ELF-1 (cell line): ENCODE data around the gene KY.

Source experiments
- DNase-seq: peaks from one replicate; pipeline ENCODE4 v3.0.0-alpha.2; 2016; ENCODE audit warnings: low read depth, low spot score

Gene KY

DNA sequence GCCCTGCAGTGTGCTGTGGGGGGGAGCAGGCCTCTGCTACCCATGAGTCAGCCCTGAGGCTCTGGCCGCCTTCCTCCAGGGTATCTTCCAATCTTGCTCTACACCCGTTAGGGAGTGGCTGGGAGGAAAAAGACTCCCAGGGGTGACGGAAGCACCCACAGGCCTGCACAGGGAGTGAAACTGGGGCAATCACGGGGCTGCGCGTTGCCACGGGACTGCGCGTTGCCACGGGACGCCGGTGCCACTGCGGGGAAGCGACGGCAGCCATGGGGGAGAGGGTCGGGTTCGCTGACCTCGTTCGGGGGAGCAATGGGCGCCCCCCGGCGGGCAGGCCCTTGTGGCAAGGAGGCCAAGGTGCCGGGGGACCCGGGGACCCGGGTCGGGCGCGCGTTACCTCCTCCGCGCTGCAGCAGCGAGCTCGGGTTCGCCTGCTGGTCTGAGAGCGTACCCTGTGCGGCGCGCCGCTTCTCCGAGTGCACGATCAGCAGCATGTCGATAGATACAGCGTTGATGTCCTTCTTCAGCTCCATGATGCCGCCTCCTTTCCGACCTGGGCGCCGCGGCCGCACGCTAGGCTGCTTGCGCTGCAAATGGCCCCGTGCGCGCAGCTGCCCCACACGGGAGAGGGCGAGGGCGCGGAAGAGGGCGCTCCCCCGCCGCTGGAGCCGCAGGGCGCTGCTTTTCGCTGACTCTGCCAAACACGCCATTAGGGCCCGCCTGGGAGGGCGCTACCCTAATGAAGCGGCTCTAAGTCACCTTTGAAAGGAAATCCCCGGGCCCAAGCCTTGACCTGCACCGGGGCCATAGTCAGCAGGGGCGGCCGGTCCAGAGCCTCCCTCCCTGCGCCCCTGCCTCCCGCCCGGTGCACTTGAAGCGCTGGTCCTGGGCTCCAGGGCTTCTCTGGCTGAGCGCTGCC lies at the start of gene KY:
KY (minus strand) TSS at position 592 of the 916 bp plus-strand sequence; CDS start at position 530, 62 bp downstream.
- DNase-seq, result peak; percentile 77

GRCh38 chr3:134699721-134700120 lies 48.9 kb upstream of the KY start:
- DNase-seq, result no peak

- no peak for DNase-seq
These were observed 48.4 kb upstream of the KY start for GRCh38 chr3:134699141-134699711.

- DNase-seq, result no peak
These were observed 47.2 kb upstream of the KY start for GRCh38 chr3:134697830-134698689.

- no peak for DNase-seq
These were observed 45.3 kb upstream of the KY start for GRCh38 chr3:134696155-134696554.

DNA sequence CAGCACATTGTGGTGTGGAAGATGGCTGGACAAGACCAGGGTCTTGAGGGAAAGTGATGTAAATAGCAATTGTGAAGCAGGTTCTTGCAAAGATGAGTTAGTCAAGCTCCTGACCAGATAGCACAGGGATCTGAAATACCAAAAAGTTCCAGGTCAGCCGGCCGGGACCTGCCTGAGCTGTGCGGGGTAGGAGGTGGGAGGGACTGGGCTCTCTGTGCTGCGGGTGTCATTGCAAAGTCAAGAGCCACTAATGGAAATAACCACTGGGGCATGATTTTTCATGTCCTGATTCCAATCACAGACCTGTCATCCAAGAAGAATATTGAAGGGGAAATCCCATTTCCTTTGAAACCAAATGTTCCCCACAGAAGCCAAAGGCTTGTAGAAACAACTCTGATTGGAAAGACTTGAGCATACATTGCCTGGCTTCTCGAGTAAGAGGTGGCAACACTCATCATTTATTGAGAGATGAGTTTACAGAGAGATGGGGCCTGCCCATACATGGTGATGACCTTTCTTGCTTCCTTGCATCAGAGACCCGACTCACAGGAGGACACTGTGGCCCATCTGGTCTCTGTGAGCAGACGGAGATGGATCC lies 44.2 kb upstream of the KY start:
- DNase-seq, result no peak

GRCh38 chr3:134694466-134694865 lies 43.6 kb upstream of the KY start:
- peak; percentile 55 for DNase-seq

DNA sequence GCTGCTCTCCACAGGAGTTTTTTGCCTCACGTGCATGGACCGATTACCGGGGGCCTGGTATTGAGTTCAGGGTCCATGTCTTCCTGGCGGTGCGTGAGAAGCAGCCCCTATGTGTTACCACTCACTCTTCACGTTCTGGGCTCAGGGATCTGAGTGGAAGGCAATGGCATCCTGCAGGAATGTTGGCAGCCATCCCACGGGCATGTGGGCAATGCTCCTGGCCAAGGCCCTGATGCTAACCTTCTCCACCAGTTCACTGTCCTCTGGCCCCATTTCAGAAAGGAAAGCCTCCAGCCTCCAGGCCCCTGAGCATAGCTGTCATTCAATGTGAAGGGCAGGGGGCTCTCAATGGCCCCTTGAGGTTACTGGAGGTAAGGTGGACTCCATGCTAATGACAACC lies 43.0 kb upstream of the KY start:
- no peak for DNase-seq

GRCh38 chr3:134693226-134693625 lies 42.4 kb upstream of the KY start:
- DNase-seq, result no peak

DNA sequence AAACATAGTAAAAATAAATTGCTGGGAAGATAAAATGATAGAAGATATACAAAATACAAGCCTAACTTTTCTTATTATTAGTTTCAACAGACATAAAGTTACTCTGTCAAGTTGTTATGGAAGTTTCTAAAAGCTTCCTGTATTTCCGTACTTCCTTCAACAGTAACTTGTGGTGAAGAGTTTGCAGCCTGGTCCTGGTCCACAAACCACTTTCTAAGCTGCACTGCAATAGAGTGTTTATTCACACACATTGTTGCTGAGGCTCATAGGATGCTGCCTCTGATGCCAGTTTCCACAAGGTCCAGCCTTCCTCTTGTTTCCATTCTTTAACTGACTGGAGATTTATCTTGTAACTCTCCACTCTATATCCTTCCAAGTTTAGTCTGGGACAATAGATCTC lies 39.4 kb upstream of the KY start:
- DNase-seq, result no peak

DNA sequence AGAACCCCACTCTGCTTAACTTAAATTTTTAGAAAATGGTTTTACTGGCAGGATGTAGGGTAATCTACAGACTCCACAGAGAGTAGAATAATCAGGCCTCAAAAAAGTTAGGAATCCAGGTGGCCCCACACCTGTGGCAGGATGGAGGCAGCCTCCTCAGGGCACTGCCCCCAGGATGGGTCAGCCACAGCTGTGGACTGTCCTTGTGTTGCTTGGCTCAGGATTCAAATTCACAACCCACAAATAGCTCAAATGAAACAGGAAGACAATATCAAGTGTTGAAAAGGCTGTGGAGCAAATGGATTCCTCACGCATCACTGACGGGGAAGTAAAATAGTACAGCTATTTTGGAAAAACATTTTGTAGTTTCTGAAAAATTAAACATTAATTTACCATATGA lies 36.8 kb upstream of the KY start:
- no peak for DNase-seq

- no peak for DNase-seq
These were observed 35.3 kb upstream of the KY start for GRCh38 chr3:134685929-134686802.

DNA sequence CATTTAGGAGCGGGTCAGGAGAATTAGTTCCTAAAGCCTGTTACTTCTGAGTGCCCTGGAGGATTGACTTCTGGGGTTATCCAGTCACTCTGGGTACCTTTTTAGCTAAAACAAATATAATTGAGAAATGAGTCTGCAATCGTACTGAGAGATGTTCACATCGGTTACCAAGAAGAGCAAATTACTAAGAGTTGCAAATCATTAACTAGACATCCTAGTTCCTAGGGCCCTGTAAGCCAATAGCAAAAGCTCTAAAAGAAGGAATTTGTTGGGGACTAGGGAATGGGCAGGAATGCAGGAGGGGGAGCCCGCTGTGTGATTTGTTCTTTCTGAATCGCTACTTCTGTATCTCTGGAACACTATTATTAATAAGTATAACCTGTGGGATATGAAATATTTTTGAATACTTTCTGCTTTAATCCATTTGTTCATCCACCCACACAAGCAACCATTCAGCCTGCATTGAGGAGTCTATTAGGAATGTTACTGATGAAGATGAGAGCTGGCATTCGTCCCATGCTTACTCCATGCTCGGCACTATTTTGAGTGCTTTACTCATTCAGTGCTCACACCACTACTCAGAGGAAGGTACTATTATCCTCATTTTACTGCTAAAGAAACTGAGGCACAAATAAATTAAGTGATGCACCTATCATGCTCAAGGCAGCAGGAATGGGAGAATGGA lies 31.5 kb upstream of the KY start:
- DNase-seq, result no peak

DNA sequence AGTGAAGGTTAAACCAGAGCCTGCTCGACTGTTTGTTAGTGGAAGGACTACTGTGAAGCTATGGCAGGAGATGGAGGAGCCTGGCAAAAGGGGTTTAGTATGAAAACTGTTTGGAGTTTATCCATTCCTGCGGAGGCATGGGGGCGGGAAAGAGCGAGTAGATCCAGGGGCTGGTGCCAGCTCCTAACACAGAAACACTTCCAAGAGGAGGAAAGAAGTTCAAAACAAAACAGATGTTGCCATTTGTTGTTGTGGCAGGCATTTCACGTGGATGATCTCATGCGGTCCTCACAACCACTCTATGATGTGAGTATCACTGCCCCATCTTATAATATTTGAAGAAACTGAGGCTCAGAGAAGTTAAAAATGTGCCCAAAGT lies 30.7 kb upstream of the KY start:
- DNase-seq, result no peak

- DNase-seq, result no peak
These were observed 30.1 kb upstream of the KY start for GRCh38 chr3:134680796-134681521.

GRCh38 chr3:134677987-134678308 lies 27.1 kb upstream of the KY start:
- no peak for DNase-seq

- peak; percentile 67 for DNase-seq
These were observed 26.6 kb upstream of the KY start for GRCh38 chr3:134677196-134677986.

GRCh38 chr3:134675726-134676256 lies 25.0 kb upstream of the KY start:
- DNase-seq, result no peak

DNA sequence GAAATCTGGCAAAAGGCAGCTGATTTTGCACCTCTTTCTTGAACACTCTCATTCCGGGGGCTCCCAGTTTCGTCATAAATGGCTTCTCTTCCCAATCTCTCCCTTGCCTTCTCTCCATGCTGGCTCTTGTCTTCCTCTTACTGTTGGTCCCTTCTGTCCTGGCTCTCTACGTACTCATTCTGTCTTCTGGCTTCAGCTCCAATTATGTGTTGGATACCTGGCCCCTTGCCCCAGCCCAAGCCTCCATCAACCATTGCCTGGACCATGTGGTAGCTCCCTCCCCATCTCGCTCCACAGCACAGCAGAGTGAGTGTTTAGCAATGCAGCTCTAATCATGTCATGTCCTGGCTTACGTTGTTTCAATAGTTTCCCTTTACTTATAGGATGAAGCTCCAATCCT lies 21.7 kb upstream of the KY start:
- DNase-seq, result no peak
